ENCODE data around the gene PKN1. TPM values are rescaled to one million over a fixed set of nuclear protein-coding genes. Genes with fewer than 3 reads are reported as not detected.

Gene PKN1
- total RNA-seq, 1 donor from 2014 or later = 147 TPM

GRCh38 chr19:14517840-14518505 lies 84.9 kb downstream of the PKN1 start, which contains the start of gene DNAJB1:
Gene DNAJB1 (minus strand): TSS chr19:14518397. CDS start chr19:14518349, 48 bp downstream.
- H3K27ac ChIP-seq = peak within 1 kb of the TSS; percentile 99
- peaks cover 52% of the 10 kb centered on the region for H3K4me1 ChIP-seq
- H3K4me3 ChIP-seq = peak within 1 kb of the TSS; percentile 97
- TF ChIP-seq CTCF (IDR thresholded peaks at IDR 0.05) = no peak
- intact Hi-C loops (cut with DNase I) = no loop called here
- no peaks in the 10 kb centered on the region for H3K27me3 ChIP-seq (ENCODE audit: low read depth)
- H3K36me3 ChIP-seq = peaks cover 38% of the 10 kb centered on the region
- DNase-seq = peak; percentile 89
- no peaks in the 10 kb centered on the region for H3K9me3 ChIP-seq
- ATAC-seq = peak; percentile 88 to 89

DNA sequence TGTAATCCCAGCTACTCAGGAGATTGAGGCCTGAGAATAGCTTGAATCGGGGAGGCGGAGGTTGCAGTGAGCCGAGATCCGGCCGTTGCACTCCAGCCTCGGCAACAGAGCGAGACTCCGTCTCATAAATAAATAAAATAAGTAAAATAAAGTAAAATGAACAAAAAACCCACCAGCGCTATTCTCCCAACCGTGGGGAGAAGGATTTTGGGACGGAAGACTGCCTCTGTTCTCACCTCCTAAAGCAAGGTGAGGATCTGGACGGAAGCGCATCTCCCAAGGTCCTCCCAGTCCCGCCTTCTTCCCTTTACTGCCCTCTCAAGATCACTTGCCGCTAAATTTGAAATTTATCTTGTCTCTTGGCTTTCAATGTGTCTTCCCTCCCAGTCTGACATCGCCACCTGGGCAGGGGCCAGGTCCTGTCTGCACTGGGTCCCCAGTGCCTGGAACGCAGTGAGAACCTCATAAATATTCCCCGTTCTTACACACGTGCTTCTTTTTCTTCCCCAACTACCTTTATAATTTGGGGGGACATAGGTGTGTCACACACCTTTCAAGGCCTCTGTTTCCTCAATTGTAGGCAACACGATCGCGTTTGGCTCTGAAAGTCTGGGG lies 86.2 kb downstream of the PKN1 start:
- Histone ChIP-seq H3K27me3 (ENCODE audit: low read depth) (no peaks in the 10 kb centered on the region), H3K9me3 (no peaks in the 10 kb centered on the region), H3K27ac (peak overlapping the region; percentile 99), H3K4me1 (peaks cover 41% of the 10 kb centered on the region), H3K4me3 (no peak overlapping the region), H3K36me3 (peaks cover 26% of the 10 kb centered on the region)
- no peak for DNase-seq
- no peak for ATAC-seq
- intact Hi-C loops (cut with DNase I) = no loop called here
- no peak for TF ChIP-seq CTCF (IDR thresholded peaks at IDR 0.05)

GRCh38 chr19:14519860-14520407 lies 86.8 kb downstream of the PKN1 start:
- TF ChIP-seq CTCF (IDR thresholded peaks at IDR 0.05) = no peak
- no peak for DNase-seq
- peaks cover 35% of the 10 kb centered on the region for H3K4me1 ChIP-seq
- no peaks in the 10 kb centered on the region for H3K27me3 ChIP-seq (ENCODE audit: low read depth)
- H3K36me3 ChIP-seq = peaks cover 20% of the 10 kb centered on the region
- H3K9me3 ChIP-seq = no peaks in the 10 kb centered on the region
- peak overlapping the region; percentile 99 for H3K27ac ChIP-seq
- no peak for ATAC-seq
- intact Hi-C loops (cut with DNase I) = no loop called here
- H3K4me3 ChIP-seq = no peak overlapping the region

DNA sequence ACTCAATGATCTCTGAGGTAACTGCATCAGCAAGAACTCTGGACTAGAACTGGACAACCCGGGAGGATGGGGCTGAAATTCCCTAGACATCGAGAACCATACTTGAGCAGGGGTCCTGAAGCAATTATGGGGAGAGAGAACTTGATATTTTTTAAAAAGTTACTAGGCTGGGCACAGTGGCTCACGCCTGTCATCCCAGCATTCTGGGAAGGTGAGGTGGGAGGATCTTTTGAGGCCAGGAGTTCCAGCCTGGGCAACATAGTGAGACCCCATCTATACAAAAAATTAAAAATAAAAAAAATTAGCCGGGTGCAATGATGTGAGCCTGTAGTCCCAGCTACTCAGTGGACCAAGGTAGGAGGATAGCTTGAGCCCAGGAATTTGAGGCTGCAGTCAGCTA lies 87.4 kb downstream of the PKN1 start:
- Histone ChIP-seq H3K9me3 (no peaks in the 10 kb centered on the region), H3K4me1 (peaks cover 29% of the 10 kb centered on the region), H3K4me3 (no peak overlapping the region), H3K36me3 (peaks cover 14% of the 10 kb centered on the region), H3K27me3 (ENCODE audit: low read depth) (no peaks in the 10 kb centered on the region), H3K27ac (peak overlapping the region; percentile 99)
- TF ChIP-seq CTCF (IDR thresholded peaks at IDR 0.05) = no peak
- intact Hi-C loops (cut with DNase I) = no loop called here
- no peak for DNase-seq
- ATAC-seq = no peak

Other genes starting within 250 kb of the PKN1 start
- 28.7 TPM for gene ADGRL1, start 227.1 kb upstream of the PKN1 start, total RNA-seq
- gene ADGRE5, start 51.9 kb upstream of the PKN1 start, total RNA-seq = 239 TPM
- 59.3 TPM for gene DDX39A, start 14.0 kb upstream of the PKN1 start, total RNA-seq
- gene PTGER1, start 42.0 kb downstream of the PKN1 start, total RNA-seq = 0.62 TPM
- 72.1 TPM for gene GIPC1, start 62.8 kb downstream of the PKN1 start, total RNA-seq
- 92.5 TPM for gene DNAJB1, start 85.1 kb downstream of the PKN1 start, total RNA-seq
- gene TECR, start 96.3 kb downstream of the PKN1 start, total RNA-seq = 127 TPM
- gene NDUFB7, start 138.8 kb downstream of the PKN1 start, total RNA-seq = 121 TPM
- not detected for gene CLEC17A, start 149.8 kb downstream of the PKN1 start, total RNA-seq
- 25.5 TPM for gene ADGRE3, start 241.5 kb downstream of the PKN1 start, total RNA-seq